Endothelial cell of umbilical vein (primary cell): ENCODE measurements around the gene SLC16A4. TPM values are rescaled to one million over a fixed set of nuclear protein-coding genes. Genes with fewer than 3 reads are reported as not detected.

ENCODE experiments used
- BruUV-seq: library from RNA; stranded (reverse); fragments of 400-500 nt; replicated peaks from 2 replicates; lab custom pipeline; 2021; lab: Mats Ljungman, UMichigan
- CTCF ChIA-PET: fragments of 300-600, 350-600 bp; sonication (Branson Sonifier 250); formaldehyde crosslinking; loops from one replicate; lab custom pipeline; 2021; ENCODE audit warnings: antibody characterized with exemption, inconsistent platforms; lab: Charles Lee
- POLR2A ChIA-PET: fragments of 300-600, 350-600 bp; sonication (Branson Sonifier 250); formaldehyde crosslinking; loops from one replicate; lab custom pipeline; 2021; ENCODE audit warnings: antibody characterized with exemption, inconsistent platforms; lab: Charles Lee
- DNase-seq: peaks from one replicate; pipeline ENCODE4 v3.0.0-alpha.2; 2011; ENCODE audit warnings: low read depth, low spot score
- FAIRE-seq: peaks from 2 replicates; lab custom pipeline; 2011; peaks lifted over from hg19 to GRCh38; lab: Jason Lieb, UNC
- H2AFZ ChIP-seq: 2 replicates; pipeline ENCODE4 v1.6.0; 2012; ENCODE audit warnings: low read depth, low read length, control low read depth, inconsistent platforms
- H3K27ac ChIP-seq: 2 replicates; pipeline ENCODE4 v1.5.1; 2011; ENCODE audit warnings: low read depth, mild to moderate bottlenecking, control low read depth, low read length, moderate library complexity; ENCODE audit not compliant: insufficient read depth
- H3K27me3 ChIP-seq, 2 experiments: 2 replicates each; pipeline versions ENCODE4 v1.6.0 to v1.6.1; 2011; ENCODE audit warnings: low read length in 2 of 2, mixed read lengths in 1 of 2; ENCODE audit not compliant: control insufficient read depth in 2 of 2, insufficient read depth in 2 of 2
- H3K36me3 ChIP-seq, 2 experiments: 2 replicates in 1 of 2; 3 replicates in 1 of 2; pipeline ENCODE4 v1.5.1; 2011; ENCODE audit warnings: low read length in 2 of 2, mild to moderate bottlenecking in 1 of 2, moderate library complexity in 1 of 2; ENCODE audit not compliant: control insufficient read depth in 2 of 2, insufficient read depth in 2 of 2; ENCODE audit errors: extremely low read depth in 1 of 2
- H3K4me1 ChIP-seq: 3 replicates; pipeline ENCODE4 v1.5.1; 2011; ENCODE audit warnings: mild to moderate bottlenecking, low read length; ENCODE audit not compliant: control insufficient read depth, insufficient read depth; ENCODE audit errors: extremely low read depth
- H3K4me2 ChIP-seq: 2 replicates; pipeline ENCODE4 v1.6.1; 2011; ENCODE audit warnings: low read length, control low read depth, mixed read lengths; ENCODE audit not compliant: insufficient read depth
- H3K4me3 ChIP-seq, 3 experiments: fragments of 200-600 bp in 1 of 3; sonication (generic), shearing (Covaris generic) in 1 of 3; replicated peaks in 1 of 3; 2 replicates each; pipeline ENCODE4 v1.5.1; 2011 to 2016; ENCODE audit warnings: control low read depth in 3 of 3, low read length in 3 of 3, mild to moderate bottlenecking in 2 of 3, inconsistent platforms in 1 of 3, low read depth in 1 of 3, moderate library complexity in 1 of 3; ENCODE audit not compliant: insufficient read depth in 1 of 3
- H3K79me2 ChIP-seq: 2 replicates; pipeline ENCODE4 v1.6.0; 2012; ENCODE audit warnings: low read length, inconsistent platforms; ENCODE audit not compliant: control insufficient read depth, insufficient read depth
- H3K9ac ChIP-seq: replicated peaks from 2 replicates; pipeline ENCODE3; 2011; ENCODE audit warnings: low read length, control low read depth; ENCODE audit not compliant: insufficient read depth; ENCODE audit errors: extremely low read depth
- H3K9me1 ChIP-seq: replicated peaks from 3 replicates; pipeline ENCODE4 v1.6.0; 2011; ENCODE audit warnings: mild to moderate bottlenecking, low read length; ENCODE audit not compliant: control insufficient read depth, insufficient read depth; ENCODE audit errors: extremely low read depth
- H3K9me3 ChIP-seq: replicated peaks from 2 replicates; pipeline ENCODE4 v1.5.1; 2012; ENCODE audit warnings: low read length, inconsistent platforms; ENCODE audit not compliant: control insufficient read depth, insufficient read depth
- H4K20me1 ChIP-seq: replicated peaks from 2 replicates; pipeline ENCODE3; 2011; ENCODE audit warnings: mild to moderate bottlenecking, low read length; ENCODE audit not compliant: control insufficient read depth, insufficient read depth; ENCODE audit errors: extremely low read depth
- CTCF ChIP-seq, 2 donors: IDR thresholded peaks; 1 replicate in 1 of 2; 2 replicates in 1 of 2; pipeline ENCODE4 v1.5.1; 2011; ENCODE audit warnings: low read length in 2 of 2, mild to moderate bottlenecking in 2 of 2, moderate library complexity in 2 of 2, control low read depth in 1 of 2, inconsistent platforms in 1 of 2, low read depth in 1 of 2; ENCODE audit not compliant: insufficient read depth in 1 of 2; ENCODE audit errors: extremely low read depth in 1 of 2
- EZH2 ChIP-seq: IDR thresholded peaks from 2 replicates; pipeline ENCODE4 v1.6.1; 2012; ENCODE audit warnings: borderline replicate concordance, low read depth, mild to moderate bottlenecking, moderate library complexity, low read length, inconsistent platforms; ENCODE audit not compliant: severe bottlenecking
- FOS ChIP-seq: IDR thresholded peaks from 2 replicates; pipeline ENCODE4 v1.6.1; 2011; ENCODE audit warnings: mild to moderate bottlenecking, low read length, moderate library complexity, borderline replicate concordance; ENCODE audit not compliant: insufficient read depth
- GATA2 ChIP-seq: IDR thresholded peaks from 2 replicates; pipeline ENCODE4 v1.7.0; 2011; ENCODE audit warnings: low read depth, mild to moderate bottlenecking, moderate library complexity, mixed read lengths, low read length; ENCODE audit not compliant: insufficient read length, insufficient read depth
- JUN ChIP-seq: IDR thresholded peaks from 2 replicates; pipeline ENCODE4 v1.6.1; 2011; ENCODE audit warnings: borderline replicate concordance, low read depth; ENCODE audit not compliant: insufficient read length, insufficient read depth
- MAX ChIP-seq: IDR thresholded peaks from 2 replicates; pipeline ENCODE4 v1.6.1; 2011; ENCODE audit not compliant: insufficient read depth, insufficient read length
- MYC ChIP-seq: IDR thresholded peaks from one replicate; pipeline ENCODE4 v1.6.1; 2011; ENCODE audit warnings: mild to moderate bottlenecking, low read depth, low read length
- POLR2A ChIP-seq: IDR thresholded peaks from 2 replicates; pipeline ENCODE4 v1.6.1; 2012; ENCODE audit warnings: low read depth, mild to moderate bottlenecking, control low read depth, low read length
- POLR2AphosphoS5 ChIP-seq: IDR thresholded peaks from 2 replicates; pipeline ENCODE4 v1.6.1; 2012; ENCODE audit warnings: low read depth, mild to moderate bottlenecking, control low read depth, low read length, moderate library complexity; ENCODE audit not compliant: insufficient read depth
- dilution Hi-C: fragments of 300-500 bp; cut with MboI; formaldehyde crosslinking; loops from one replicate; pipeline ENCODE4 v1.15.0; 2019; ENCODE audit warnings: low sequenced_read_pairs; ENCODE audit not compliant: extremely low pct_ligation_motif_present
- intact Hi-C: fragments of 100-400 bp; cut with micrococcal nuclease; formaldehyde crosslinking; loops from one replicate; pipeline ENCODE4 v1.10.0; 2022
- polyA plus RNA-seq, 4 experiments: library from polyadenylated mRNA; depleted of rRNA in 3 of 4; stranded (reverse) in 3 of 4; unstranded in 1 of 4; fragments of >200 nt; gene quantifications; 2 replicates each; pipeline versions ENCODE4 v1.2.1 to v1.2.3, GENCODE V29; 2011 to 2012; ENCODE audit warnings: missing spikeins in 1 of 4
- total RNA-seq: library from RNA; stranded (reverse); gene quantifications from 2 replicates; pipeline ENCODE4 v1.2.3, GENCODE V29; 2021

SLC16A4 gene
- total and polyA plus RNA-seq, 2 donors (not counting 3 experiments of a cell fraction or from before 2014, with no cell fraction given), result 2.8 to 7.2 TPM

- no peaks in the 10 kb centered on the region for H3K9me3 ChIP-seq
- no peaks in the 10 kb centered on the region for H3K27me3 ChIP-seq
- DNase-seq (peak; percentile 37), FAIRE-seq (peak; percentile 26)
- H3K9ac ChIP-seq, result no peak overlapping the region
- H3K9me1 ChIP-seq, result no peaks in the 10 kb centered on the region
- dilution Hi-C loops, result no loop called here
- no peaks in the 10 kb centered on the region for H4K20me1 ChIP-seq
- peak overlapping the region in 1 of 3 experiments; percentile 11 for H3K4me3 ChIP-seq
- intact Hi-C loops, result no loop called here
- no peaks in the 10 kb centered on the region for H3K36me3 ChIP-seq
- H2AFZ ChIP-seq, result no peak overlapping the region
- ChIA-PET POLR2A (no interaction called here), CTCF (interaction anchor here (1.5 to 1.6 kb wide), 3 partner anchors 70 to 106 kb away, joined by 3 to 5 read pairs (median 3); no protein-coding TSS in a partner anchor)
- H3K4me1 ChIP-seq, result peaks cover 2% of the 10 kb centered on the region
- no TSS peak for BruUV-seq
- H3K79me2 ChIP-seq, result no peaks in the 10 kb centered on the region
- TF ChIP-seq FOS (no peak), JUN (no peak), POLR2A (no peak), EZH2 (no peak), MYC (no peak), CTCF (IDR thresholded peaks at IDR 0.05; ENCODE audit: extremely low read depth in 1 of 2, insufficient read depth in 1 of 2, low read depth in 1 of 2, low read length in 2 of 2) (no peak), MAX (no peak), POLR2AphosphoS5 (no peak), GATA2 (no peak)
- no peak overlapping the region for H3K27ac ChIP-seq
- H3K4me2 ChIP-seq, result peak overlapping the region; percentile 17
Observed at GRCh38 chr1:110390096-110390495, 730 bp downstream of the SLC16A4 start.
